VCaP (cell line): Measurements from ENCODE around the gene CTDSP2.
"Not testable (repeated sequence)": the region's sequence is repeated elsewhere in the genome, so short reads cannot be mapped to it uniquely, and the experiment has no call there.

Experiments
- H3K27ac ChIP-seq: fragments of 450-650 bp; 2 replicates; pipeline ENCODE4 v1.5.1; 2017
- CTCF ChIP-seq: fragments of 450-650 bp; conservative IDR thresholded peaks from 2 replicates; pipeline ENCODE4 v1.5.1; 2017; ENCODE audit warnings: mild to moderate bottlenecking, moderate library complexity

The CTDSP2 gene

GRCh38 chr12:57885207-57885606 is 38.7 kb upstream of the CTDSP2 start:
- no peak overlapping the region for H3K27ac ChIP-seq
- no peak for TF ChIP-seq CTCF

GRCh38 chr12:57883700-57884099 is 37.2 kb upstream of the CTDSP2 start:
- H3K27ac ChIP-seq = no peak overlapping the region
- no peak for TF ChIP-seq CTCF

GRCh38 chr12:57883057-57883456 is 36.5 kb upstream of the CTDSP2 start:
- H3K27ac ChIP-seq = no peak overlapping the region
- no peak for TF ChIP-seq CTCF

GRCh38 chr12:57882575-57882974 is 36.0 kb upstream of the CTDSP2 start:
- H3K27ac ChIP-seq = no peak overlapping the region
- TF ChIP-seq CTCF = no peak

- no peak overlapping the region for H3K27ac ChIP-seq
- no peak for TF ChIP-seq CTCF
These were observed 34.9 kb upstream of the CTDSP2 start for GRCh38 chr12:57881475-57881874.

GRCh38 chr12:57881035-57881434 is 34.5 kb upstream of the CTDSP2 start:
- not testable (repeated sequence) for H3K27ac ChIP-seq

- H3K27ac ChIP-seq = no peak overlapping the region
- no peak for TF ChIP-seq CTCF
These were observed 31.3 kb upstream of the CTDSP2 start for GRCh38 chr12:57877876-57878275.

- TF ChIP-seq CTCF = no peak
- no peak overlapping the region; the same call in 1 of the 2 replicates for H3K27ac ChIP-seq
These were observed 29.4 kb upstream of the CTDSP2 start for GRCh38 chr12:57875753-57876547.
